GM06990 (cell line): Measurements from ENCODE around the gene FAM25G.
"Not testable (repeated sequence)": the region's sequence is repeated elsewhere in the genome, so short reads cannot be mapped to it uniquely, and the experiment has no call there.

Experiments used
- DNase-seq: peaks from one replicate; pipeline ENCODE4 v3.0.0-alpha.2; 2011; ENCODE audit not compliant: insufficient read length; ENCODE audit errors: extremely low read depth
- H3K27me3 ChIP-seq: replicated peaks from 2 replicates; pipeline ENCODE4 v1.6.0; 2011; ENCODE audit warnings: low read length; ENCODE audit not compliant: control insufficient read depth, insufficient read depth
- H3K36me3 ChIP-seq: 2 replicates; pipeline ENCODE4 v1.5.1; 2011; ENCODE audit warnings: low read length; ENCODE audit not compliant: control insufficient read depth, insufficient read depth
- H3K4me3 ChIP-seq: replicated peaks from 2 replicates; pipeline ENCODE4 v1.5.1; 2011; ENCODE audit warnings: low read depth, mild to moderate bottlenecking, control low read depth, low read length
- TF ChIP-seq, protein P1 (sequence below): IDR thresholded peaks from 2 replicates; pipeline ENCODE4 v1.5.1; 2011; ENCODE audit warnings: low read length, control low read depth, mild to moderate bottlenecking, inconsistent platforms; ENCODE audit not compliant: insufficient read depth, poor library complexity, severe bottlenecking

Gene FAM25G

DNA sequence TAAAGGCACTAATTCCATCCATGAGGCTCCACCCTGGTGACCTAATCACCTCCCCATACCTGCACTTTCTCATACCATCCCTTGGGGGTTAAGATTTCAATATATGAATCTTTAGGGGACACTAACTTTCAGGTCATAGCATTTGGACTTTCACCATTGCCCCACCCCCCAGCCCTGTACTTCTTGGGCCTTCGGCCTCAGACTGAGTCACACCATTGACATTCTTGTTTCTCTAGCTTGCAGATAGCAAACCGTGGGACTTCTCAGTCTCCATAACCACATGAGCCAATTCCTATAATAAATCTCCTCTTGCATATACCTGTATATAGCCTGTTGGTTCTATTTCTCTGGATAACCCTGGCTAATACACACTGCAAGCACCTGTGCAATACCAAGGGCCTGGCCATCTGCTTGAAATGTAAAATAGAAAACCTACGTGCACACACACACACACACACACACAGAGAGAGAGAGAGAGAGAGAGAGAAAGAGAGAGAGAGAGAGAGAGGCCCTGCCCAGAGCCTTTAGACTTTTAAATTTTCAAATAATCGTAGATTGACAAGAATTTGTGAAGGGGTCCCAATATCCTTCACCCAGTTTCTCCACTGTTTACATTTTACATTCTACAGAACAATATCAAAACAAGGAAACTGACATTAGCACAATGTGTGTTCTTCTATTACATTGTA is 32.9 kb downstream of the FAM25G start:
- no peak overlapping the region for H3K4me3 ChIP-seq
- no peaks in the 10 kb centered on the region for H3K36me3 ChIP-seq
- TF ChIP-seq, protein P1, sequence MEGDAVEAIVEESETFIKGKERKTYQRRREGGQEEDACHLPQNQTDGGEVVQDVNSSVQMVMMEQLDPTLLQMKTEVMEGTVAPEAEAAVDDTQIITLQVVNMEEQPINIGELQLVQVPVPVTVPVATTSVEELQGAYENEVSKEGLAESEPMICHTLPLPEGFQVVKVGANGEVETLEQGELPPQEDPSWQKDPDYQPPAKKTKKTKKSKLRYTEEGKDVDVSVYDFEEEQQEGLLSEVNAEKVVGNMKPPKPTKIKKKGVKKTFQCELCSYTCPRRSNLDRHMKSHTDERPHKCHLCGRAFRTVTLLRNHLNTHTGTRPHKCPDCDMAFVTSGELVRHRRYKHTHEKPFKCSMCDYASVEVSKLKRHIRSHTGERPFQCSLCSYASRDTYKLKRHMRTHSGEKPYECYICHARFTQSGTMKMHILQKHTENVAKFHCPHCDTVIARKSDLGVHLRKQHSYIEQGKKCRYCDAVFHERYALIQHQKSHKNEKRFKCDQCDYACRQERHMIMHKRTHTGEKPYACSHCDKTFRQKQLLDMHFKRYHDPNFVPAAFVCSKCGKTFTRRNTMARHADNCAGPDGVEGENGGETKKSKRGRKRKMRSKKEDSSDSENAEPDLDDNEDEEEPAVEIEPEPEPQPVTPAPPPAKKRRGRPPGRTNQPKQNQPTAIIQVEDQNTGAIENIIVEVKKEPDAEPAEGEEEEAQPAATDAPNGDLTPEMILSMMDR, result no peak
- DNase-seq, result no peak
- no peaks in the 10 kb centered on the region; the same call in 1 of the 2 replicates for H3K27me3 ChIP-seq

DNA sequence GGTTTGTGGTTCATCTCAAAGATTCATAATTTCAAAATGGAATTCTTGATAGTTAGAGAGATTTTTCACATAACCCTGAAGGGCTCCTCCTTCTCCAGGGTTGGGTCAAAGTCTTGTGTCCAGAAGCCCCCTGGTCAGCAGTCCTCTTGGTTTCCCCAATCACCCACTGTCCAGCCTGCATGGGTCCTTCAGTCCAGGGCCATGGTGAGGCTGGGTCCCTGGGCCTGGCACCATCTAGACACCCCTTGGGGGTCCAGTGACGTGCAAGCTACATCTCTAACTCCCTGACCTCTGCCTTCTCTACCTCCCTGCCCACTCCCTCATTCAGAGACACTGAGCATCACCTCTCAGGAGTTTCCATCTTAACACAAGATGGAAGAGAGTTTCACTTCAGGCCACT is 33.7 kb downstream of the FAM25G start:
- no peaks in the 10 kb centered on the region for H3K36me3 ChIP-seq
- no peaks in the 10 kb centered on the region; the same call in 1 of the 2 replicates for H3K27me3 ChIP-seq
- DNase-seq, result no peak
- H3K4me3 ChIP-seq, result no peak overlapping the region
- TF ChIP-seq, protein P1, result no peak

- TF ChIP-seq, protein P1, result no peak
- Histone ChIP-seq H3K36me3 (no peaks in the 10 kb centered on the region), H3K4me3 (no peak overlapping the region), H3K27me3 (peaks cover under 1% of the 10 kb centered on the region; the same call in 1 of the 2 replicates)
- no peak for DNase-seq
These were observed 34.0 kb downstream of the FAM25G start for GRCh38 chr10:47457528-47457820.

- Histone ChIP-seq H3K36me3 (no peaks in the 10 kb centered on the region), H3K27me3 (peaks cover 1% of the 10 kb centered on the region; the same call in 1 of the 2 replicates), H3K4me3 (no peak overlapping the region)
- TF ChIP-seq, protein P1, result no peak
- no peak for DNase-seq
These were observed 34.5 kb downstream of the FAM25G start for GRCh38 chr10:47456794-47457527.

DNA sequence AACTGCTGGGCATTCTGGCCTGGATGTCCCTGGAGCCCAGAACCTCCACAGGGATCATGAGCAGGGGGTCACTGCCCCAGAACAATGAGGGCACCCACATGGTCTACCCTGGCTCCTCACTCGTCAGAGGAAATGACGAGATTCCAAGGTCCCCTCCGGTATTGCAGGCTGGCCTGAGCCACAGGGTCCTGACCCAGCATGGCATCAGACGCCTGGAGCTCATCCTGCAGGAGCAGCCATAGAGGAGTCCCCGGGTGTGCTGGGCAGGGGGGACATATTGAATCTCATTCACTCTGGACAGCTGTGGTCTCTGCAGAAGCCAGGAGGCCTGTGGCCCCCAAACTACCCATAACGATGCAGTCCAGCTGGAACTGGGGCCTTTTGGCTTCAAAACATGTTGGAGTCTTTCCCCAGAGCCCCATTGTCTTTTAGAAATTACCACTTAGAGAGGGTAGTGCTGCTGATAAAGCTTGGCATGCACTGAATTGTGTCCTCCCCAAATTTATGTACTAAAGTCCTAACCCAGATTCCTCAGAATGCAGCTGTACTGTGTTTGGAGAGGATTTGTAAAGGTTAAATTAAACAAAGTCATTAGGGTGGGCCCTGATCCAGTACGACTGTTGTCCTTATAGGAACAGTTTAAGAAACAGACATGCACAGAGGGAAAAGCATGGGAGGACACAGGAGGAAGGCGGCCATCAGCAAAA is 35.3 kb downstream of the FAM25G start:
- H3K27me3 ChIP-seq, result peaks cover 1% of the 10 kb centered on the region; the same call in 1 of the 2 replicates
- DNase-seq, result no peak
- TF ChIP-seq, protein P1, result no peak
- H3K36me3 ChIP-seq, result no peaks in the 10 kb centered on the region
- H3K4me3 ChIP-seq, result no peak overlapping the region

GRCh38 chr10:47455350-47456078 is 36.0 kb downstream of the FAM25G start:
- H3K27me3 ChIP-seq, H3K4me3 ChIP-seq, H3K36me3 ChIP-seq, DNase-seq: not testable (repeated sequence)
